GM12872 (cell line): Measurements from ENCODE around the gene CARMIL1.

Experiments
- TF ChIP-seq, protein P1 (sequence below): IDR thresholded peaks from 3 replicates; pipeline ENCODE4 v1.5.1; 2011; ENCODE audit warnings: low read depth, mild to moderate bottlenecking, low read length, moderate library complexity; ENCODE audit not compliant: insufficient read depth

CARMIL1 gene

DNA sequence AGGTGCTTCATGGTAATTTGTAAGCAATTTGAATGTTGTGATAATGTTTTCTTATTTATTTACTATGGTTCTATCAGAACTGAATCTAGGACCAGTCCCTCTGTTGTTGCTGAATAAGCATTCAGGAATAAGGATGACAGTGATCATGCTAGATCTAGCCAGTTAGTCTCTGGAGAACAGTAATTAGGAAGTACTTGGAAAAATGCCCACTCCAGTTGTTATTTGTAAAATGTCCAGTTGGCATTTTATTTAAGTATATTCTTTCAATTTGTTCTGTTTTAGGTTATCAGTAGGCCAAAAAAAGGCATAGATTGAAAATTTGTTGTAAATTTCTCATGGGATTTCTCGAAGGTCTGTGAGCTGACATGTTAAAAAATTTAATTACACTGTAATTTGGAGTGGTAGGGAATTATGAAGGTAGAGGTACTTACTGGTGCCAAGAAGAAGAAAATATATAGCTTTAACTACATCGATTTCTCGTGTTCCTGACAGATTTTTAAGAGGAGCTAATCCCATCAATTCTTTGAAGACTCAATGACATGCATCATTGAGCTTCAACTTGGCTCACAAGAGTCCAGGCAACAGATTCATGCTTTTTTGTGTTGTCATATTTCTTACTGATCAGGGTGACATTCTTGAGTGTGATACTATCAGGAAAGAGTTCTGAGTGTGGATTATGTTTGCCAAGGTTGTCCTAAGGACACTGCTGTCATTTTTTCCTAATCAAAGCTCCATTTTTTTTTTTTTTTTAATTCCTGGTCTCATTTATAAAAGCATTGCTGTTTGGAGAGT lies 177.3 kb downstream of the CARMIL1 start:
- TF ChIP-seq, protein P1, sequence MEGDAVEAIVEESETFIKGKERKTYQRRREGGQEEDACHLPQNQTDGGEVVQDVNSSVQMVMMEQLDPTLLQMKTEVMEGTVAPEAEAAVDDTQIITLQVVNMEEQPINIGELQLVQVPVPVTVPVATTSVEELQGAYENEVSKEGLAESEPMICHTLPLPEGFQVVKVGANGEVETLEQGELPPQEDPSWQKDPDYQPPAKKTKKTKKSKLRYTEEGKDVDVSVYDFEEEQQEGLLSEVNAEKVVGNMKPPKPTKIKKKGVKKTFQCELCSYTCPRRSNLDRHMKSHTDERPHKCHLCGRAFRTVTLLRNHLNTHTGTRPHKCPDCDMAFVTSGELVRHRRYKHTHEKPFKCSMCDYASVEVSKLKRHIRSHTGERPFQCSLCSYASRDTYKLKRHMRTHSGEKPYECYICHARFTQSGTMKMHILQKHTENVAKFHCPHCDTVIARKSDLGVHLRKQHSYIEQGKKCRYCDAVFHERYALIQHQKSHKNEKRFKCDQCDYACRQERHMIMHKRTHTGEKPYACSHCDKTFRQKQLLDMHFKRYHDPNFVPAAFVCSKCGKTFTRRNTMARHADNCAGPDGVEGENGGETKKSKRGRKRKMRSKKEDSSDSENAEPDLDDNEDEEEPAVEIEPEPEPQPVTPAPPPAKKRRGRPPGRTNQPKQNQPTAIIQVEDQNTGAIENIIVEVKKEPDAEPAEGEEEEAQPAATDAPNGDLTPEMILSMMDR = no peak

DNA sequence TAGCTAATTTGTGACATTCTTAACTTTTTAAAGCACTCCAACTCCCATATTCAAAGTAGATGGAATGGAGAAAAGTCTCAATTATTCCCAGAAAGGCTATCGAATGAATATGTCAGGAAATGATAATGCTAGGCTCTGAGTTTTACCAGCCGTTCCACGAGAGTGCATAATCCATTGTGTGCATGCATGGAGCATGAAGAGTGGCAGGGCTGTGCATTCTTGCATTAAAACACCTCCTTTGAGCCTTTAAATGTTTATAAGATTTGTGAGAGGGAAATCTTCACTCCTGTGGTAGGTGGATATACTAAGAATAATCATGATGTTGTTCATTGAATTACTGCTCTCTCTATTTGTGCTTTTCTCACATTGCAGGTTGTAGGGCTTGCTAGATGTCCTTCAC lies 178.3 kb downstream of the CARMIL1 start:
- TF ChIP-seq, protein P1 = no peak

DNA sequence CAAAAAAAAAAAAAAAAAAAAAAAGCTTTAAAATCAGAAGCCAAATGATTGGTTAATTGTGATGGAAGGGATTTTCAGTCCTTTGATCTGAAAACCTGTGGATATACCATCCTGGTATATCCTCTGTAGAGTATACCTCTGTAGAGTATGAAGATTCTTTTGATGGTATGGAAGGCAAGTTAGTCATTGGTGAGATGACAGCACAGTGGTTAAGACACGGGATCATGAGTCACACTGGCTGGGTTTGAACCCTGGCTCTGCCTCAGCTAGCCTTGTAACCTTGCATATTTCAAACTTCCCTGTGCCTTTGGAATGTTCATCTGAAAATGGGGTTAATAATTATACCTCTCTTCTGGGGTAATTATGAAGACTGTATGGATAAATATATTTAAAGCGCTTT lies 179.3 kb downstream of the CARMIL1 start:
- TF ChIP-seq, protein P1 = no peak

DNA sequence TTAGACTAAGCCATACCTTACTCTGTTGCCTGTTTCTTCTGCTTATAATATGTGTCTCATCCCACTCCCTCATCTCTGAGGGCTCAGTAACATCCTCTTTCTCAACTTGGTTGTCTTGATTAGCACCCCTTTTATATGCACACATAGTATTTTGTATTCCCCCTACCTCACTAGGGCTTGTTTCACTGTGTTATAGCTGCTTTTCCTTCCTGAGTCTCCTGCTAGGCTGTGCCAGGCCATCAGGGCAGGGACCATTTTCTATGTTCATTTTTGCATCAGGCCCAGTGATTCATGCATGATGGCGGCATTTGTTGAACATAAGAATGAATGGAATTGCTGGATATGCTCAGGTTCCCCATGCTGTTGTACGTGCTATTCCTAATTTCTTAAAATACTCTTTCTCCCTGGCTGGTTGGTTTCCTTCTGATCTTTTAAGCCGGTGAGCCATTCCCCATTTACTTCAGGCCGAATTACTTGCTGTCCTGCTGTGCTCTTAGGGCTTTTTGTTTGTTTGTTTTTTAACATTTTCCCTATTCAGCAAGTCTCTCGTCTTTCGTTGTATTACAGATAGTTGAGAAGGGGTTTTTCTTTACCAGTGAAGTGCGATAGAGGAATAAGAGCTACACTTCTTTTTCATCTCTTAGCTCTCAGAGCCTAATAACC lies 183.2 kb downstream of the CARMIL1 start:
- TF ChIP-seq, protein P1 = no peak

DNA sequence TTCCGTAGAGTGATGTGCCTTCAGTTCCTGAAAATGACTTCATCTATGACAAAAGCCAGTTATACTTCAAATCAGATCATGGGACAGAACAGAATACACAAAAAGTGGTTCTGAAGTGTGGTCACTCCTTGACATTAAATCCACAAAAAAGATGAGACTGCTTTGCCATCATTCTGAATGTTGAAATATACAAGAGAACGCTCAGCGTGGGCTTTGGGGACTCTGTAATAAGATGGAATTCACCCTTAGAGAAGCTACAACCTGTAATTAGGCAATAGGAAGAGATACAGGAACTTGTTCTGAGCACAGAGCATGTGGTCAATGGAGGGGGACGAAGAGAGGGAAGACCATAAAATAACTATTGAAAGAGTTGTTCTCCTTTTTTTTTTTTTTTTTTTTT lies 184.3 kb downstream of the CARMIL1 start:
- TF ChIP-seq, protein P1 = no peak

DNA sequence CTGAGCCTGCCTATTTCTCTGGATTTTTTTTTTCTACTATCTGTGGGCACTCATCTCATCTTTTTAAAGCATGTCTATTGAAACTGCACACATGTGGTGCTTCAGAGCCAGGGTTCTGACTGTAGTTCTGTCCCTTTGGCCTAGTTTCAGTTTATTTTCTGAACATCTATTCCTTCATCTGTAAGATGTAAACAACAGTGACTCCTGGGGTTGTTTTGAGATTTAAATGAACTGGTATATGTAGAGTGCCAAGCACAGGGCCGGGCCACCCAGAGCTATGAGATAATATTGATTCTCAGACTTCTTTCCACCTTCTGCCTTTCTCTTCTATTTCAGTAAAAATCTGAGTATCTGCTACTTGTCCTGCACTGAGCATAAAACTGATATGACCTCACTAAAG lies 185.1 kb downstream of the CARMIL1 start:
- TF ChIP-seq, protein P1 = no peak

DNA sequence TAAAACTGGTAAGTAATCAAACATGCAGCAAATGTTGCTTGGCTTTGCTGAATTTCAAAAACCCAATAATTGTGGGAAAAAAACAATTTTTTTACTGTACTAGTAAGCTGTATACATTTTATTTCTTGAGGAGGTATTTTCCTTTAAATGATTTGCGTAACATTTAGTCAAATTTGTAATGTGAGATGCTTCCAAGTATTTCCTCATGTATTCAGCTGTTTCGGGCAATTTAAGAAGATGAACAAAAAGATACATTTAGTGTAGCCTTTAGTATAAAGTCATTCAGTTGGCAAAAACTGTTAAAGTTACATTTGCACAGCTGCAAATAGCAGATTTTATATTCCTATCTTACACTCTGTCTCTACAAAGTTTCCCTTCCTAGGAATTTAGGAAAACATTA lies 186.8 kb downstream of the CARMIL1 start:
- TF ChIP-seq, protein P1 = no peak
